Chondrocyte (in vitro differentiated cells): ENCODE results near the gene POP5. TPM values are rescaled to one million over a fixed set of nuclear protein-coding genes. Genes with fewer than 3 reads are reported as not detected.

Experiments
- DNase-seq: peaks from one replicate; pipeline ENCODE4 v3.0.0; 2021; ENCODE audit warnings: mixed read lengths, low spot score
- H3K27ac Mint-ChIP-seq: one replicate; pipeline ENCODE4 v1.8.0; 2021; ENCODE audit warnings: mild to moderate bottlenecking, moderate library complexity, mixed read lengths; ENCODE audit not compliant: unreplicated experiment
- H3K27me3 Mint-ChIP-seq: 2 replicates; pipeline ENCODE4 v1.8.0; 2021; ENCODE audit warnings: low read depth, mixed read lengths
- H3K36me3 Mint-ChIP-seq: 2 replicates; pipeline ENCODE4 v1.8.0; 2021; ENCODE audit warnings: low read depth, mixed read lengths
- H3K4me1 Mint-ChIP-seq: 2 replicates; pipeline ENCODE4 v1.8.0; 2021; ENCODE audit warnings: low read depth, mild to moderate bottlenecking, mixed read lengths
- H3K4me3 Mint-ChIP-seq: one replicate; pipeline ENCODE4 v1.8.0; 2021; ENCODE audit warnings: mild to moderate bottlenecking, moderate library complexity, mixed read lengths; ENCODE audit not compliant: unreplicated experiment
- H3K9me3 Mint-ChIP-seq: 2 replicates; pipeline ENCODE4 v1.8.0; 2021; ENCODE audit warnings: low read depth, mixed read lengths
- total RNA-seq: library from RNA; stranded (reverse); gene quantifications from 3 replicates; pipeline ENCODE4 v1.2.1, GENCODE V29; 2021
- TF ChIP-seq, protein P1 (sequence below): fragments of 200-600 bp; sonication (generic); IDR thresholded peaks from 2 replicates; pipeline ENCODE4 v1.5.0; 2021; ENCODE audit warnings: antibody characterized with exemption, mild to moderate bottlenecking, moderate library complexity

Gene POP5
- total RNA-seq, 1 donor from 2014 or later = 27.8 TPM

DNA sequence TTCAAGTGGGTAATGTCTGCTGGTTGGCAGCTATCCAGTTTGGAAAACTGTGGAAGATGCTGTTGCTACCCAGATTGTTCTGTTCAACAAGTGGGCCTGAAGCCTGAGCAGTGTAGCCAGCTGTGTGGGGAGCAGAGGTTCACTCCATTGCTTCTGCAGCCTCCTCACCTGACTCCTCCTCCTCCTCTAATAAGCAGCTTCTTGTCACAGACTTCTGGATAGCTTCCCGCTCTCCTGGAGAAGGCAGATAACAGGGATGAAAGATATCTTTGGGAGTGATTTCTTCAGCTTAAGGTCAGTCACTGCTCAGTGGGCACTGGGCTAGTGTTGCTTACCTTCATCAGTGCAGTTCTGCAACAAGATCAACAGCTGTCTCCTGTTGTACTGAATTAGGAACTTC, 2.0 kb downstream of the POP5 start:
- TF ChIP-seq, protein P1, sequence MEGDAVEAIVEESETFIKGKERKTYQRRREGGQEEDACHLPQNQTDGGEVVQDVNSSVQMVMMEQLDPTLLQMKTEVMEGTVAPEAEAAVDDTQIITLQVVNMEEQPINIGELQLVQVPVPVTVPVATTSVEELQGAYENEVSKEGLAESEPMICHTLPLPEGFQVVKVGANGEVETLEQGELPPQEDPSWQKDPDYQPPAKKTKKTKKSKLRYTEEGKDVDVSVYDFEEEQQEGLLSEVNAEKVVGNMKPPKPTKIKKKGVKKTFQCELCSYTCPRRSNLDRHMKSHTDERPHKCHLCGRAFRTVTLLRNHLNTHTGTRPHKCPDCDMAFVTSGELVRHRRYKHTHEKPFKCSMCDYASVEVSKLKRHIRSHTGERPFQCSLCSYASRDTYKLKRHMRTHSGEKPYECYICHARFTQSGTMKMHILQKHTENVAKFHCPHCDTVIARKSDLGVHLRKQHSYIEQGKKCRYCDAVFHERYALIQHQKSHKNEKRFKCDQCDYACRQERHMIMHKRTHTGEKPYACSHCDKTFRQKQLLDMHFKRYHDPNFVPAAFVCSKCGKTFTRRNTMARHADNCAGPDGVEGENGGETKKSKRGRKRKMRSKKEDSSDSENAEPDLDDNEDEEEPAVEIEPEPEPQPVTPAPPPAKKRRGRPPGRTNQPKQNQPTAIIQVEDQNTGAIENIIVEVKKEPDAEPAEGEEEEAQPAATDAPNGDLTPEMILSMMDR = no peak
- Mint-ChIP-seq H3K27me3 (no peaks in the 10 kb centered on the region), H3K9me3 (no peaks in the 10 kb centered on the region), H3K27ac (no peak overlapping the region), H3K4me1 (peaks cover 33% of the 10 kb centered on the region), H3K36me3 (peaks cover 26% of the 10 kb centered on the region), H3K4me3 (no peak overlapping the region)
- DNase-seq = no peak

DNA sequence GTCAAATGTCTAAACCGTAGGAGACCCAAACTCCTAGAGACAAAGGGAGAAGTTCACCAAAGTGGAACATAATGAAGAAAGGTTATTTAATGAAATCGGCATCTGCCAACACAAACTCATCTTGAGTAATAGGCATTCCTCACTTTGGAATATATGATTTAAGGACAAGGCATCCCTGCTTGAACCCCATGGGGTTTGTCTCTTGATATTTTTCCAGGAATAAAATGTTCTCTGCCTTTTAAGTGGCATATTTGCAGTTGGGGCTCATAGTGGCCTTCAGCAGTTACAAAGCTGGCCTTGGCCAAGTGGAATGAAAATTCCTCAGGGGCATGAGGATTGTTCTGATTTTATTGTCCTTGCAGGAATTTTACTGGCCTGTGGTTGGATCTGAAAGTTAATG, 7.1 kb downstream of the POP5 start:
- Mint-ChIP-seq H3K4me1 (peaks cover 16% of the 10 kb centered on the region), H3K27ac (peak overlapping the region; percentile 80), H3K9me3 (no peaks in the 10 kb centered on the region), H3K4me3 (peak overlapping the region; percentile 5), H3K36me3 (peaks cover 49% of the 10 kb centered on the region), H3K27me3 (no peaks in the 10 kb centered on the region)
- TF ChIP-seq, protein P1 = no peak
- DNase-seq = no peak

GRCh38 chr12:120573560-120573959, 7.6 kb downstream of the POP5 start:
- Mint-ChIP-seq H3K27me3 (no peaks in the 10 kb centered on the region), H3K4me3 (peak overlapping the region; percentile 5), H3K36me3 (peaks cover 48% of the 10 kb centered on the region), H3K9me3 (no peaks in the 10 kb centered on the region), H3K4me1 (peaks cover 16% of the 10 kb centered on the region), H3K27ac (peak overlapping the region; percentile 80)
- no peak for DNase-seq
- TF ChIP-seq, protein P1 = no peak

- no peak for DNase-seq
- Mint-ChIP-seq H3K4me3 (no peak overlapping the region), H3K27ac (peak overlapping the region; percentile 33), H3K9me3 (no peaks in the 10 kb centered on the region), H3K27me3 (no peaks in the 10 kb centered on the region), H3K36me3 (peaks cover 40% of the 10 kb centered on the region), H3K4me1 (peaks cover 16% of the 10 kb centered on the region)
- TF ChIP-seq, protein P1 = no peak
These were observed 9.9 kb downstream of the POP5 start for GRCh38 chr12:120571299-120571698.

DNA sequence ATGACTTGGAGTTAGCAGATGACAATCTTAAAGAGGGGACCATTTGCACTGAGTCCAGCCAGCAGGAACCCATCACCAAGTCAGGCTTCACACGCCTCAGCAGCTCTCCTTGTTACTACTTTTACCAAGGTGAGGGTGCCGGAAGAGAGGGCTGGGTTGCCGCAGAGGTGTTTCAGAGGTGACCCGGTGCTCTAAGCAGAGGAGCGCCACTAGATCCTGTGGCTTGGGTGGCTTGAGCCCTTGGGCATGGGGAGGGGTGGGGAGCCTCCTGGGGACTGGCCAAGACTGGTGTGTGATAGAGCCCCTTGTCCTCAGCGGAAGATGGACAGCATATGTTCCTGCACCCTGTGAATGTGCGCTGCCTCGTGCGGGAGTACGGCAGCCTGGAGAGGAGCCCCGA, 17.7 kb downstream of the POP5 start:
- no peaks in the 10 kb centered on the region for H3K9me3 Mint-ChIP-seq
- H3K27ac Mint-ChIP-seq = no peak overlapping the region
- TF ChIP-seq, protein P1 = no peak
- H3K27me3 Mint-ChIP-seq = no peaks in the 10 kb centered on the region
- no peak overlapping the region for H3K4me3 Mint-ChIP-seq
- peaks cover 34% of the 10 kb centered on the region for H3K36me3 Mint-ChIP-seq
- DNase-seq = no peak
- H3K4me1 Mint-ChIP-seq = no peaks in the 10 kb centered on the region
